Upper lobe of right lung (tissue), 1 donor: ENCODE data around the gene COL5A1. TPM values are rescaled to one million over a fixed set of nuclear protein-coding genes. Genes with fewer than 3 reads are reported as not detected.

Experiments used
- ATAC-seq: fragments of 200-7000 bp; cut with Tn5 transposase; one replicate; pipeline ENCODE4 v1.9.1; 2020; ENCODE audit warnings: mild to moderate bottlenecking, moderate library complexity
- DNase-seq: peaks from one replicate; pipeline ENCODE4 v3.0.0-alpha.2; 2020
- H3K27ac ChIP-seq: fragments of 200-600 bp; one replicate; pipeline ENCODE4 v1.8.0; 2022
- H3K27me3 ChIP-seq: fragments of 200-600 bp; one replicate; pipeline ENCODE4 v1.8.0; 2022; ENCODE audit warnings: mild to moderate bottlenecking
- H3K36me3 ChIP-seq: fragments of 200-600 bp; one replicate; pipeline ENCODE4 v1.8.0; 2022
- H3K4me1 ChIP-seq: fragments of 200-600 bp; one replicate; pipeline ENCODE4 v1.8.0; 2022
- H3K4me3 ChIP-seq: fragments of 200-600 bp; one replicate; pipeline ENCODE4 v1.8.0; 2022; ENCODE audit warnings: mild to moderate bottlenecking
- H3K9me3 ChIP-seq: fragments of 200-600 bp; one replicate; pipeline ENCODE4 v1.8.0; 2022
- CTCF ChIP-seq: fragments of 200-600 bp; IDR thresholded peaks from one replicate; pipeline ENCODE4 v1.8.0; 2022; ENCODE audit warnings: antibody characterized with exemption
- intact Hi-C: fragments of 100-400 bp; cut with DNase I; formaldehyde crosslinking; loops from one replicate; pipeline ENCODE4 v1.11.0; 2022
- total RNA-seq: library from RNA; stranded (reverse); fragmentation: NEBNext Ultra II Directional; extraction: Animal tissue kit (Norgen Biotek cat#: 25700); gene quantifications from one replicate; pipeline ENCODE4 v1.2.1, GENCODE V29; 2021
- donor health status: DM: no; HTN: yes; CAD: no; lungs with severe emphysema.

COL5A1 gene
- total RNA-seq, 1 donor from 2014 or later: 37.8 TPM

DNA sequence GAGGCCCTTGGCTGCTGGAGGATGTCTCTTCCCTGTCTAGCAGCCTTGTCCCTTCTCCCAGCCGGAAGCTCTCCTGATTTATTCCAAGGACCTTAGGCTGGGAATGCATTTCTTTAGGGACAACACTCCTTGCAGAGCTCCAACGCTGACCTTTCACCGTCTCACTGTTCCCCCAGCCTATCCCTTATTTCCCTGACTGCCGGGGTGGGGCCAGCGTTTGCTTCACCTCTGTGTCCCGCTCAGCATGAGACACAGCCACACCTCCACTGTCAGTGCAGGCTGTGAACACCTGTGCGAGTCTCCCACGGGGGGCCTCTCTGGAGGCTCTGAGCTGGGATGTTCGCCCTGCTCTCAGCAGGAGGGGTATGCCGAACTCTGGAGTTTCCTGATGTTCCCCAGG, 132.8 kb downstream of the COL5A1 start:
- H3K27me3 ChIP-seq: no peaks in the 10 kb centered on the region
- ATAC-seq (no peak), DNase-seq (no peak)
- H3K4me1 ChIP-seq: peaks cover 10% of the 10 kb centered on the region
- no peaks in the 10 kb centered on the region for H3K9me3 ChIP-seq
- intact Hi-C loops: no loop called here
- no peak for TF ChIP-seq CTCF
- H3K36me3 ChIP-seq: no peaks in the 10 kb centered on the region
- no peak overlapping the region for H3K27ac ChIP-seq
- no peak overlapping the region for H3K4me3 ChIP-seq

GRCh38 chr9:134775081-134775951, 133.7 kb downstream of the COL5A1 start:
- ATAC-seq (no peak), DNase-seq (no peak)

DNA sequence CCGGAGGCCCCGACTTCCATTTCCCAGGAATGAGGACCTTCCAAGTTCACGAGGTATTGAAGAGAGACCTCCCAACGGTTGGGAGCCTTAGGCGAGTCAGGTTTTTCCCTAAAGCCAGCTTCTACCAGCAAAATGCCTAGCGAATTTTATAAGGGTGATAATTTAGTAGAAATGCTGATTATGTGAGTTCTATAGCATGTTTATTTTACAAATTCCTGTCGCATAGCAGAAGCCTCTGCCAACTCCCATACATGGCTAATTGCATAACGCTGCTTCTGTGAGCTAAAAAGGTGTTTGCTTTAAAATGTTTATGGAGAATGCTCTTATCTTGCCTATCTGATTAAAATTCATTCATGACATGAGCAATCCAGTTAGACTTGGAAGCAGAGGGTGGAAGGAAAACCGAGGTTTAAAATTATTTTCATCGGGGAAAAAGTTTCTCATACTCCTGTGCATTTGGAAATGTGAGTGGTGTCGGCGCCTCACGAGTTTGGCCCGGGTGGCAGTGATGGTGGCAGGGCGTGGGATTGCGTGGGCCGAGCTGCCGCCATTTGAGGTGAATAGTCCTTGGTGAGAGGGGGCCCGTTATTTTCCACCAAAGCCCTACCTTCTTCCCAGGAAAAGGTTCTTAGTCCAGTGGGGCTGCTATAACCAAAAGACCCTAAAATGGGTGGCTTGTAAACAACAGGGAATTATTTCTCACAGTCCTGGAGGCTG, 134.6 kb downstream of the COL5A1 start:
- DNase-seq: no peak
- H3K27ac ChIP-seq: no peak overlapping the region
- peaks cover 10% of the 10 kb centered on the region for H3K4me1 ChIP-seq
- intact Hi-C loops: no loop called here
- no peak for ATAC-seq
- no peak overlapping the region for H3K4me3 ChIP-seq
- no peaks in the 10 kb centered on the region for H3K27me3 ChIP-seq
- no peaks in the 10 kb centered on the region for H3K9me3 ChIP-seq
- no peak for TF ChIP-seq CTCF
- no peaks in the 10 kb centered on the region for H3K36me3 ChIP-seq

More at GRCh38 chr9:134775081-134775951, 133.7 kb downstream of the COL5A1 start:
- no peaks in the 10 kb centered on the region for H3K27me3 ChIP-seq
- no peaks in the 10 kb centered on the region for H3K9me3 ChIP-seq
- H3K4me1 ChIP-seq: peaks cover 10% of the 10 kb centered on the region
- no peak overlapping the region for H3K4me3 ChIP-seq
- no peak for TF ChIP-seq CTCF
- intact Hi-C loops: no loop called here
- H3K36me3 ChIP-seq: no peaks in the 10 kb centered on the region
- no peak overlapping the region for H3K27ac ChIP-seq

GRCh38 chr9:134777153-134777552, 135.6 kb downstream of the COL5A1 start:
- TF ChIP-seq CTCF: no peak
- Histone ChIP-seq H3K4me1 (peaks cover 10% of the 10 kb centered on the region), H3K9me3 (no peaks in the 10 kb centered on the region), H3K36me3 (no peaks in the 10 kb centered on the region), H3K27me3 (no peaks in the 10 kb centered on the region), H3K27ac (no peak overlapping the region), H3K4me3 (no peak overlapping the region)
- ATAC-seq: no peak
- DNase-seq: no peak
- intact Hi-C loops: no loop called here

DNA sequence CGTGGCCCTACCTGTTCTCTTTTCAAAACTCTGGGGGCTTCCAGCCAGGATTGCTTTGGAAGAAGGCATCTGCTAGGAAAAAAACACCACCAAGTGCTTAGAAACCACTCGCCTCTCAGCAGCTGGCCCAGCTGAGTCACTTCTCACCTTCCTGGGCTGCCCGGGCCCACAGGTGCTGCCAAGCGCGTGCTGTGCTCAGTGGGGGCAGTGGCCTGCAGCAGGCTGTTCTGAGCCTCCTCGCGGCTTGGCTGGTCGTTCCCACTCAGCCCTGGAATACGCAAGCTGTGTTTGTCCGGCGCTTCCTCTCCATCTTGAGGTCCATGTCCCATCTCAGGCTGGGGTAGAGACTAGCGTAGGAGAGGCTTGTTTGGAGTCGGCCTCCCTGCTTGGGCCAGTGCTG, 136.6 kb downstream of the COL5A1 start:
- H3K27ac ChIP-seq: no peak overlapping the region
- no peak overlapping the region for H3K4me3 ChIP-seq
- peaks cover 10% of the 10 kb centered on the region for H3K4me1 ChIP-seq
- no peak for DNase-seq
- H3K36me3 ChIP-seq: no peaks in the 10 kb centered on the region
- no peak for TF ChIP-seq CTCF
- H3K27me3 ChIP-seq: no peaks in the 10 kb centered on the region
- H3K9me3 ChIP-seq: no peaks in the 10 kb centered on the region
- ATAC-seq: no peak
- intact Hi-C loops: no loop called here
